Neutrophil (primary cell): Measurements from ENCODE around the gene POU2AF2.
"Not testable (repeated sequence)": the region's sequence is repeated elsewhere in the genome, so short reads cannot be mapped to it uniquely, and the experiment has no call there.

Experiments
- H3K27ac ChIP-seq: fragments of 200-600 bp; sonication (generic); 2 replicates; pipeline ENCODE4 v1.5.1; 2016; ENCODE audit warnings: mild to moderate bottlenecking, moderate library complexity
- H3K27me3 ChIP-seq: fragments of 200-600 bp; sonication (generic); 2 replicates; pipeline ENCODE4 v1.6.0; 2016; ENCODE audit warnings: mild to moderate bottlenecking
- H3K36me3 ChIP-seq: fragments of 200-600 bp; sonication (generic); 2 replicates; pipeline ENCODE4 v1.5.1; 2017
- H3K4me1 ChIP-seq, 2 experiments: fragments of 200-600 bp in 1 of 2; sonication (generic) in 1 of 2; 1 replicate in 1 of 2; 2 replicates in 1 of 2; pipeline versions ENCODE4 v1.5.1 to v1.6.1; 2013 to 2016; ENCODE audit warnings: low read depth in 1 of 2, low read length in 1 of 2, mild to moderate bottlenecking in 1 of 2, moderate library complexity in 1 of 2; ENCODE audit not compliant: control insufficient read depth in 1 of 2, insufficient read depth in 1 of 2
- H3K4me3 ChIP-seq, 2 experiments: fragments of 200-600 bp in 1 of 2; sonication (generic) in 1 of 2; 1 replicate in 1 of 2; 2 replicates in 1 of 2; pipeline ENCODE4 v1.5.1; 2013 to 2016; ENCODE audit warnings: low read depth in 1 of 2, low read length in 1 of 2, mild to moderate bottlenecking in 1 of 2, moderate library complexity in 1 of 2
- H3K9me3 ChIP-seq: fragments of 200-600 bp; sonication (generic); 2 replicates; pipeline ENCODE4 v1.5.1; 2016
- CTCF ChIP-seq: fragments of 200-600 bp; sonication (generic); IDR thresholded peaks from 2 replicates; pipeline ENCODE4 v1.5.1; 2016; ENCODE audit warnings: antibody characterized with exemption

POU2AF2 gene

GRCh38 chr11:111282562-111283075 lies 37.1 kb downstream of the POU2AF2 start:
- TF ChIP-seq CTCF: no peak
- H3K4me1 ChIP-seq: no peaks in the 10 kb centered on the region
- no peak overlapping the region for H3K4me3 ChIP-seq
- H3K27ac ChIP-seq: no peak overlapping the region
- H3K36me3 ChIP-seq: no peaks in the 10 kb centered on the region
- no peaks in the 10 kb centered on the region for H3K9me3 ChIP-seq
- H3K27me3 ChIP-seq: no peaks in the 10 kb centered on the region

DNA sequence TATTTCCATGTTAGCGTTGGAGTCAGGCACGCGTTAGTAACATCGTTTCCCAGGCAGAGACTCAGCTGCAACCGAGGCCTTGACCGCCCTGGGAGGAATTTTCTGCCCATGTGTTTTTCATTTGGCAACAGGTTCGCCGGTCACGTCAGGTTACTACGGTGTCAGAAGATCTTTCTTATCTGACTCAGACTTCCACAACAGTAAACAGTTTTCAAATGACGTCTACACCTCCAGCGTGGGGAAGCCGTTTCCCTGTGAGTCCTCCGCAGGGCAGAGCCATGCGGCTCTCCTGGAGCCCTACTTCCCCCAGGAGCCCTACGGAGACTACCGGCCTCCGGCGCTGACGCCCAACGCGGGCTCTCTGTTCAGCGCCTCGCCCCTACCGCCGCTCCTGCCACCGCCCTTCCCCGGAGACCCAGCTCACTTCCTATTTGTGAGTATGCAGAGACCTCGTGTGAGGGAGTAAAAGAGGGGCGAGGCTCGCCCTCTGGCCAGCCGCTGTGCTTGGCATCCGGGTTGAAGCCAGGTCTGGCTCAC lies 38.5 kb downstream of the POU2AF2 start:
- no peak for TF ChIP-seq CTCF

GRCh38 chr11:111285189-111286091 lies 39.9 kb downstream of the POU2AF2 start:
- Histone ChIP-seq H3K4me3 (no peak overlapping the region), H3K9me3 (no peaks in the 10 kb centered on the region), H3K27me3 (no peaks in the 10 kb centered on the region), H3K27ac (no peak overlapping the region), H3K36me3 (no peaks in the 10 kb centered on the region), H3K4me1 (no peaks in the 10 kb centered on the region)
- TF ChIP-seq CTCF: no peak

More for the DNA sequence above, 38.5 kb downstream of the POU2AF2 start:
- H3K9me3 ChIP-seq: no peaks in the 10 kb centered on the region
- H3K27ac ChIP-seq: no peak overlapping the region
- H3K27me3 ChIP-seq: no peaks in the 10 kb centered on the region
- H3K4me3 ChIP-seq: no peak overlapping the region
- H3K4me1 ChIP-seq: no peaks in the 10 kb centered on the region
- no peaks in the 10 kb centered on the region for H3K36me3 ChIP-seq

DNA sequence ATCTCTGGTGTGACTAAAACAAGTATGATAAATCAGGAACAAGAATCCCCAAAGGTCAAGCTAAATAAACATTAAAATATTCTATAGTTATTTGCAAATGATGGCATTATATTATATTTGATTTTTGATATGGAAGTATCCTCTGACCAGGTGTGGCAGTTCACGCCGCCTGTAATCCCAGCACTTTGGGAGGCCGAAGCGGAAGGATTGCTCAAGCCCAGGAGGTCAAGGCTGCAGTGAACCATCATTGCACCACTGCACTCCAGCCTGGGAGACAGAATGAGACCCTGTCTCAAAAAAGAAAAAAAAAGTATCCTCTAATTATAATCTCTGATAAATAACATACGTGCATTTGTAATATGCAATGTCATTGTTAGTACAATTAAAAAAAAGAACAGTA lies 46.2 kb downstream of the POU2AF2 start:
- TF ChIP-seq CTCF: no peak
- Histone ChIP-seq H3K4me1 (no peaks in the 10 kb centered on the region), H3K36me3 (no peaks in the 10 kb centered on the region), H3K27me3 (peaks cover 3% of the 10 kb centered on the region), H3K4me3 (no peak overlapping the region), H3K27ac (no peak overlapping the region), H3K9me3 (no peaks in the 10 kb centered on the region)

DNA sequence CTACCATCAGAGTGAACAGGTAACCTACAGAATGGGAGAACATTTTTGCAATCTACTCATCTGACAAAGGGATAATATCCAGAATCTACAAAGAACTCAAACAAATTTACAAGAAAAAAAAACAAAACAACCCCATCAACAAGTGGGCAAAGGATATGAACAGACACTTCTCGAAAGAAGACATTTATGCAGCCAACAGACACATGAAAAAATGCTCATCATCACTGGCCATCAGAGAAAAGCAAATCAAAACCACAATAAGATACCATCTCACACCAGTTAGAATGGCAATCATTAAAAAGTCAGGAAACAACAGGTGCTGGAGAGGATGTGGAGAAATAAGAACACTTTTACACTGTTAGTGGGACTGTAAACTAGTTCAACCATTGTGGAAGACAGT lies 46.9 kb downstream of the POU2AF2 start:
- not testable (repeated sequence) for H3K9me3 ChIP-seq, H3K27me3 ChIP-seq, H3K27ac ChIP-seq, H3K36me3 ChIP-seq, H3K4me1 ChIP-seq, H3K4me3 ChIP-seq

GRCh38 chr11:111296196-111296595 lies 50.7 kb downstream of the POU2AF2 start:
- no peak for TF ChIP-seq CTCF
- no peaks in the 10 kb centered on the region for H3K9me3 ChIP-seq
- peaks cover 47% of the 10 kb centered on the region for H3K27me3 ChIP-seq
- H3K36me3 ChIP-seq: no peaks in the 10 kb centered on the region
- no peak overlapping the region for H3K27ac ChIP-seq
- H3K4me3 ChIP-seq: no peak overlapping the region
- peaks cover 0 to 5% of the 10 kb centered on the region in 2 experiments for H3K4me1 ChIP-seq
